IgD-negative memory B cell (primary cell): ENCODE data around the gene PPP1R8. TPM values are rescaled to one million over a fixed set of nuclear protein-coding genes. Genes with fewer than 3 reads are reported as not detected.
"Not testable (repeated sequence)": the region's sequence is repeated elsewhere in the genome, so short reads cannot be mapped to it uniquely, and the experiment has no call there.

Source experiments
- H3K27ac Mint-ChIP-seq, 3 donors: one replicate each; pipeline ENCODE4 v1.8.0; 2020 to 2022; ENCODE audit warnings: mild to moderate bottlenecking in 3 of 3, mixed read lengths in 3 of 3, moderate library complexity in 1 of 3
- H3K27me3 Mint-ChIP-seq: one replicate; pipeline ENCODE4 v1.8.0; 2021; ENCODE audit warnings: mixed read lengths
- H3K36me3 Mint-ChIP-seq: one replicate; pipeline ENCODE4 v1.8.0; 2020; ENCODE audit warnings: mild to moderate bottlenecking, mixed read lengths
- H3K4me1 Mint-ChIP-seq, 3 donors: one replicate each; pipeline ENCODE4 v1.8.0; 2020 to 2022; ENCODE audit warnings: mixed read lengths in 3 of 3, mild to moderate bottlenecking in 1 of 3
- H3K4me3 Mint-ChIP-seq, 4 donors: one replicate each; pipeline ENCODE4 v1.8.0; 2020 to 2022; ENCODE audit warnings: mild to moderate bottlenecking in 4 of 4, mixed read lengths in 4 of 4, moderate library complexity in 3 of 4
- H3K9me3 Mint-ChIP-seq, 3 donors: one replicate each; pipeline ENCODE4 v1.8.0; 2020 to 2021; ENCODE audit warnings: mixed read lengths in 3 of 3, mild to moderate bottlenecking in 1 of 3
- polyA plus RNA-seq: library from polyadenylated mRNA; unstranded; fragments of 300-500 nt; fragmentation: Illumina TruSeq; gene quantifications from one replicate; pipeline ENCODE4 v1.2.3, GENCODE V29; 2021

Gene PPP1R8
- polyA plus RNA-seq, 1 donor from 2014 or later, result 31.7 TPM

DNA sequence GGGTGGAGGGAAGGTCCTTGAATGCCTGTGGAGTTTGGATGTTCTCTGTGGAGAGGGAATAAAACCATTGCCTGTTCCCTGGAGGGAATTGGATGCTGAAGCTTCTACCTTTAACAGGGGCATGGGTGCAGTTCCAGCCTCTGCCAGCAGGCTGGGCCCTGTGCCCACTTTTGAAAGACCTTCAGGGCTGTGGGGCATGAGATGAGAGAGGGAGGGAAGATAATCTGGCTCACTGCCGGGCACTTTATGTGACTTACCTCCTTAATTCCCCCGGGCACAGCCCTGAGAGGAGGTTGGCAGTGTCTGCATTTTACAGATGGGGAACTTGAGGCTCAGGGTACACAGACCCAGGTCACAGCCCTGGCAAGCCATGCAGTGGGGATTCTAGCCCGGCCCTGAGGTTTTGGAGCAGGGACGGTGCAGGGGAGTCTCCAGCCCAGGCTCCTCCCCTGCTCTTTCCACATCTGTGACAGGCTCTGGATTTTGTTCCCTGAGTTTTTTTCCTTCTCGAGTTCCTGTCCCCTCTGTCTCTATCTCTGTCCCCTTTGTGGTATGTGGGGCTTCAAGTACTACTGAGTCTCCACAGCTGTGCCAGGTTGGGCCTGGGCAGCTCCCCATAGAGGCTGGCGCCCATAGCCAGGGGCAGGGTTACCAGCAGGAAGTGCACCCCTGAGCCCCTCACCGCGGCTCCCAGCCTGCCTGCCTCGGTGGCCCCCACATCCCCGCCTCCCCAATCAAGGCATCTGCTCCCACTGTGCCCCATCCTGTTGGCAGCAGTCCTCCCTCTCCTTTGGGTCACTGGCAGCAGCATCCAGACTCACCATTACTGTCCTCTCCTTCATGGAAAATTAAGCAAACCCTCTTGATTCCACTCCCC is 27.7 kb downstream of the PPP1R8 start:
- Mint-ChIP-seq H3K4me1 (peaks cover 9 to 19% (median 11%) of the 10 kb centered on the region in 3 donors), H3K27me3 (peaks cover 2% of the 10 kb centered on the region), H3K4me3 (peak overlapping the region in 1 of 4 donors; percentile 2), H3K9me3 (no peaks in the 10 kb centered on the region), H3K36me3 (no peaks in the 10 kb centered on the region), H3K27ac (peak overlapping the region; percentile 5 to 78 (median 18))

GRCh38 chr1:27858949-27859576 is 28.5 kb downstream of the PPP1R8 start:
- peaks cover 2% of the 10 kb centered on the region for H3K27me3 Mint-ChIP-seq
- no peak overlapping the region for H3K4me3 Mint-ChIP-seq
- H3K27ac Mint-ChIP-seq, result no peak overlapping the region
- peaks cover 14 to 25% (median 14%) of the 10 kb centered on the region in 3 donors for H3K4me1 Mint-ChIP-seq
- no peaks in the 10 kb centered on the region for H3K9me3 Mint-ChIP-seq
- no peaks in the 10 kb centered on the region for H3K36me3 Mint-ChIP-seq

DNA sequence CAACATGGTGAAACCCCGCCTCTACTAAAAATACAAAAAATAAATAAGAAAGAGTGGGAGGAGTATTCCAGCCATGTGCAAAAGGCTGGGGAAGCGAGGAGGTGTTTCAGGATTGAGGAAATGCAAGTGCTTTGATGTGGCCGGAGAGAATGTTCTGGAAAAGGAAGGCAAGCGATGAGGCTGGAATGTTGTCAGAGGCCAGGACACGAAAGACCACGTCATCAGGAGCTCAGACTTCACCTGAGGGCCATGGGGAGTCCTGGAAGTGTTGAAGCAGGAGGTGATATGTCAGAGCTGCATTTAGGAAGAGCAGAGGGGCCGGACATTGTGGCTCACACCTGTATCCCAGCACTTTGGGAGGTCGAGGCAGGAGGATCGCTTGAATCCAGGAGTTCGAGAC is 30.9 kb downstream of the PPP1R8 start:
- Mint-ChIP-seq H3K27me3 (peaks cover 2% of the 10 kb centered on the region), H3K4me1 (peaks cover 18 to 42% (median 28%) of the 10 kb centered on the region in 3 donors), H3K9me3 (no peaks in the 10 kb centered on the region), H3K36me3 (no peaks in the 10 kb centered on the region), H3K27ac (peak overlapping the region in 1 of 3 donors; percentile 49), H3K4me3 (no peak overlapping the region)

GRCh38 chr1:27862004-27862403 is 31.4 kb downstream of the PPP1R8 start:
- no peak overlapping the region for H3K4me3 Mint-ChIP-seq
- H3K27ac Mint-ChIP-seq, result peak overlapping the region in 2 of 3 donors; percentile 69 to 92
- H3K27me3 Mint-ChIP-seq, result peaks cover 2% of the 10 kb centered on the region
- H3K9me3 Mint-ChIP-seq, result no peaks in the 10 kb centered on the region
- H3K4me1 Mint-ChIP-seq, result peaks cover 20 to 42% (median 29%) of the 10 kb centered on the region in 3 donors
- no peaks in the 10 kb centered on the region for H3K36me3 Mint-ChIP-seq

GRCh38 chr1:27862671-27863537 is 32.3 kb downstream of the PPP1R8 start:
- no peaks in the 10 kb centered on the region for H3K36me3 Mint-ChIP-seq
- H3K9me3 Mint-ChIP-seq, result no peaks in the 10 kb centered on the region
- peak overlapping the region in 3 of 4 donors; percentile 14 to 89 (median 73) for H3K4me3 Mint-ChIP-seq
- H3K27ac Mint-ChIP-seq, result peak overlapping the region; percentile 13 to 92 (median 89)
- H3K4me1 Mint-ChIP-seq, result peaks cover 21 to 45% (median 32%) of the 10 kb centered on the region in 3 donors
- H3K27me3 Mint-ChIP-seq, result peaks cover 2% of the 10 kb centered on the region

GRCh38 chr1:27863538-27863915 is 32.9 kb downstream of the PPP1R8 start:
- peak overlapping the region in 2 of 3 donors; percentile 13 to 89 for H3K27ac Mint-ChIP-seq
- H3K4me3 Mint-ChIP-seq, result peak overlapping the region in 1 of 4 donors; percentile 89
- peaks cover 18 to 45% (median 30%) of the 10 kb centered on the region in 3 donors for H3K4me1 Mint-ChIP-seq
- no peaks in the 10 kb centered on the region for H3K9me3 Mint-ChIP-seq
- H3K27me3 Mint-ChIP-seq, result peaks cover 2% of the 10 kb centered on the region
- no peaks in the 10 kb centered on the region for H3K36me3 Mint-ChIP-seq

DNA sequence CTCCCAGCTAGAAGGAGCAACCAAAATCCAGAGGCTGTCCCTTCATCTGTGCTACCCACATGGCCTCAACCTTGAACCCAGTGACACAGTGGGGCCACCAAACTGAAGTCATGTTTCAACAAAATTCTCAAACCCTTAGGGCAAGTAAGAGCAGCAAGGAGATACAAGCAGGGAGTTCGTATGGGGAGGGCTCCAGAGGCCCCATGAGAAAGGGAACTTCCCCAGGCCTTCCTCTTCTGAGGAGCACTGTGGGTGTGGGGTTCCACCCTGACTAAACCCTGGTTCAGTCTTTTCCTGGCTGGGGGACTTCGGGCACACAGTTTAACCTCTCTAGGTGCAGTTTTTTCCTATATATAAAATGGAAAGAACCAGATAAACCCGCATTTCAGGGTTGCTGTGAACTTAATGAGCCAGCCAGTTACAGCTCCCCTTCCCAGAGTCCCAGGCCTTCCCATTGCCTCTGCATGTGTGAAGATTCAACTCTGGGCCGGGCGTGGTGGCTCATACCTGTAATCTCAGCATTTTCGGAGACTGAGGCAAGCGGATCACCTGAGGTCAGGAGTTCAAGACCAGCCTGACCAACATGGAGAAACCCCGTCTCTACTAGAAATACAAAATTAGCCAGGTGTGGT is 33.8 kb downstream of the PPP1R8 start:
- Mint-ChIP-seq H3K36me3 (no peaks in the 10 kb centered on the region), H3K9me3 (no peaks in the 10 kb centered on the region), H3K27me3 (peaks cover 2% of the 10 kb centered on the region), H3K4me3 (peak overlapping the region in 3 of 4 donors; percentile 44 to 79 (median 58)), H3K27ac (peak overlapping the region; percentile 78 to 93 (median 89)), H3K4me1 (peaks cover 25 to 50% (median 39%) of the 10 kb centered on the region in 3 donors)

DNA sequence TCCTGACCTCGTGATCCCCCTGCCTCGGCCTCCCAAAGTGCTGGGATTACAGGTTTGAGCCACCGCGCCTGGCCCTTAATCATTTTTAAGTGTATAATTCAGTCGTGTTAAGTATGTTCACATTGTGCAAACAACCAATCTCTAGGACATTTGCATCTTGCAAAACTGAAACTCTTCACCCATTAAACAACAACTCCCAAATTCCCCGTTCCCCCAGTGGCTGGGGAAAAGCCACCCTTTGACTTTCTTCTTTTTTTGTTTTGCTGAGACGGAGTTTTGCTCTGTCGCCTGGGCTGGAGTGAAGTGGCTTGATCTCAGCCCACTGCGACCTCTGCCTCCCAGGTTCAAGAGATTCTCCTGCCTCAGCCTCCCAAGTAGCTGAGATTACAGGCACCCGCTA is 35.2 kb downstream of the PPP1R8 start:
- peak overlapping the region in 2 of 4 donors; percentile 3 to 74 for H3K4me3 Mint-ChIP-seq
- peak overlapping the region in 1 of 3 donors; percentile 82 for H3K27ac Mint-ChIP-seq
- no peaks in the 10 kb centered on the region for H3K9me3 Mint-ChIP-seq
- no peaks in the 10 kb centered on the region for H3K36me3 Mint-ChIP-seq
- peaks cover 29 to 52% (median 44%) of the 10 kb centered on the region in 3 donors for H3K4me1 Mint-ChIP-seq
- H3K27me3 Mint-ChIP-seq, result peaks cover 2% of the 10 kb centered on the region

- Mint-ChIP-seq H3K4me1 (peaks cover 22 to 44% (median 40%) of the 10 kb centered on the region in 3 donors), H3K4me3 (peak overlapping the region in 2 of 4 donors; percentile 3 to 96), H3K36me3 (no peaks in the 10 kb centered on the region), H3K27me3 (no peaks in the 10 kb centered on the region), H3K9me3 (no peaks in the 10 kb centered on the region), H3K27ac (peak overlapping the region; percentile 93 to 97 (median 94))
Measured at GRCh38 chr1:27868556-27868931, 38.0 kb downstream of the PPP1R8 start.

DNA sequence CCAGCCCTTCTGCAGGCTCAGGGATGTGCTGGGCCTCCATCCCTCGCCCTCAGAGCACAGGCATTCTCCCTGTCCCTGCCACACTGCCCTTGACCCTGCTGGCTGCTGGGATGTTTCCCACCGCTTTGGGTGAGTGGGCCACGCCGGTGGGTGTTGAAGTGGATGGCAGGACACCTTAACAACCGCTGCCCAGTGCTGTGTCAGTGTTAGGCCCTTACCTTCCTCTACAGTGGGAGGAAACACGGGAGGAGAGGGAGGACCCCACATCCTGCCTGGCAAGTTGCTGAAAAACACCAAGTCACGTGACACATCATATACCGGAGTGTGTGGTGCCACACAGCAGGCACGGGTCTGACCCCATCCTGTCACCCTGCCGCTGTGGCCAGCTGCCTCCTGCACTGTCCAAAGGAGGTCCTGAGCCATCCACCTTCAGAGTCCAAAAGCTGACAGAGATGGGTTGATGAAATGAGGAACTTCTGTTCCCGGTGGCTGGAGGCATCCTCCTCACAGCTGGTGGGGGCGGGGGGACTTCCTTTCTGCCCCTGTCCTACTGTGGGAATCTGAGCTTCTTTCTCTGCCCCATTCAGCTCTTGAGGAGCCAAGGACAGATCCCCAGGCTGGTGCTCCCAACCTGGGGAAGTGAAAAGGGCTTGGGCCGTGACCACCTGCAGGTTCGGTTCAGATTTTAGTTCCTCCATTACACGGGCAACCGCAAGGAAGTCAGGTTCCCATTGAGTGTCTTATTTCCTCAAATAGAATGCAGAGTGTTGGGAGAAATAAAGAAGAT is 38.5 kb downstream of the PPP1R8 start:
- Mint-ChIP-seq H3K27me3 (no peaks in the 10 kb centered on the region), H3K36me3 (no peaks in the 10 kb centered on the region), H3K4me3 (peak overlapping the region; percentile 57 to 96 (median 86)), H3K27ac (peak overlapping the region; percentile 93 to 97 (median 94)), H3K9me3 (no peaks in the 10 kb centered on the region), H3K4me1 (peaks cover 20 to 42% (median 39%) of the 10 kb centered on the region in 3 donors)

DNA sequence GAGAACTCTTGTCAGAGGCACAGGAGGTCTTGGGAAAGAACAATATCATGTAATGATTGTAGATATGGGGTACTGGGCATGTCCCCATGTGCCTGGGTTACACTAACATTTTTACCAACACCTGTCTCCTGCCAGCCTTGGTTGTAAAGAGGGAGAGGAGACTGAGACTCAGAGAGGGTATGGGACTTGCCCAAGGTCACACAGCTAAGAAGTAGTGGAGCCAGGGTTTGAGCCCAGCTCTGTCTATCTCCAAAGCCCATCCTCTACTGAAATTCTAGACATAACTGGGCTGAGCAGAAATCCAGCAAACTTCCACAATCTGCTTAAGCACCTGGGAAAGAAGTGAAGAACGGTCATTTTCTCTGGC is 39.1 kb downstream of the PPP1R8 start:
- H3K4me1 Mint-ChIP-seq, result peaks cover 16 to 41% (median 38%) of the 10 kb centered on the region in 3 donors
- H3K9me3 Mint-ChIP-seq, result no peaks in the 10 kb centered on the region
- H3K4me3 Mint-ChIP-seq, result peak overlapping the region; percentile 57 to 96 (median 86)
- peak overlapping the region; percentile 93 to 97 (median 94) for H3K27ac Mint-ChIP-seq
- no peaks in the 10 kb centered on the region for H3K36me3 Mint-ChIP-seq
- H3K27me3 Mint-ChIP-seq, result no peaks in the 10 kb centered on the region

- H3K4me1 Mint-ChIP-seq, result peaks cover 24 to 40% (median 37%) of the 10 kb centered on the region in 3 donors
- not testable (repeated sequence) for H3K36me3 Mint-ChIP-seq
- peak overlapping the region in 1 of 3 donors; percentile 75 for H3K27ac Mint-ChIP-seq
Measured at GRCh38 chr1:27871076-27871475, 40.5 kb downstream of the PPP1R8 start.

GRCh38 chr1:27872059-27872801 is 41.6 kb downstream of the PPP1R8 start, which contains the start of gene THEMIS2:
THEMIS2 (plus strand) TSS chr1:27872544; CDS start chr1:27872572, 28 bp downstream.
- Mint-ChIP-seq H3K4me3 (peak within 1 kb of the TSS; percentile 84 to 99 (median 92)), H3K27me3 (no peaks in the 10 kb centered on the region), H3K4me1 (peaks cover 20 to 38% (median 37%) of the 10 kb centered on the region in 3 donors), H3K27ac (peak within 1 kb of the TSS; percentile 75 to 97 (median 82)), H3K9me3 (no peaks in the 10 kb centered on the region), H3K36me3 (no peaks in the 10 kb centered on the region)

More at GRCh38 chr1:27871076-27871475, 40.5 kb downstream of the PPP1R8 start:
- H3K27me3 Mint-ChIP-seq, H3K9me3 Mint-ChIP-seq: not testable (repeated sequence)
- H3K4me3 Mint-ChIP-seq, result peak overlapping the region in 3 of 4 donors; percentile 33 to 74 (median 68)
